NB4 (cell line): ENCODE measurements around the gene SCMH1.
"Not testable (repeated sequence)": the region's sequence is repeated elsewhere in the genome, so short reads cannot be mapped to it uniquely, and the experiment has no call there.

Experiments
- DNase-seq: peaks from one replicate; pipeline ENCODE4 v3.0.0; 2010; ENCODE audit warnings: low read depth
- H3K4me3 ChIP-seq: one replicate; pipeline ENCODE4 v1.5.1; 2011; ENCODE audit warnings: mild to moderate bottlenecking, low read depth, low read length, moderate library complexity
- CTCF ChIP-seq: IDR thresholded peaks from one replicate; pipeline ENCODE4 v1.5.1; 2012; ENCODE audit warnings: low read depth, low read length
- MYC ChIP-seq: IDR thresholded peaks from 2 replicates; pipeline ENCODE4 v1.6.1; 2011; ENCODE audit warnings: low read depth, low read length
- POLR2A ChIP-seq: IDR thresholded peaks from 2 replicates; pipeline ENCODE4 v1.6.1; 2011; ENCODE audit warnings: mild to moderate bottlenecking; ENCODE audit not compliant: insufficient read length; ENCODE audit errors: extremely low read depth
- TF ChIP-seq, protein P1 (sequence below): IDR thresholded peaks from 2 replicates; pipeline ENCODE4 v1.6.1; 2011; ENCODE audit warnings: low read depth, low read length

The SCMH1 gene

GRCh38 chr1:41261926-41262618 is 20.0 kb upstream of the SCMH1 start:
- no peak for TF ChIP-seq MYC
- no peak for TF ChIP-seq CTCF
- TF ChIP-seq, protein P1, sequence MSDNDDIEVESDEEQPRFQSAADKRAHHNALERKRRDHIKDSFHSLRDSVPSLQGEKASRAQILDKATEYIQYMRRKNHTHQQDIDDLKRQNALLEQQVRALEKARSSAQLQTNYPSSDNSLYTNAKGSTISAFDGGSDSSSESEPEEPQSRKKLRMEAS, result no peak
- no peak for TF ChIP-seq POLR2A
- no peak overlapping the region for H3K4me3 ChIP-seq
- no peak for DNase-seq

DNA sequence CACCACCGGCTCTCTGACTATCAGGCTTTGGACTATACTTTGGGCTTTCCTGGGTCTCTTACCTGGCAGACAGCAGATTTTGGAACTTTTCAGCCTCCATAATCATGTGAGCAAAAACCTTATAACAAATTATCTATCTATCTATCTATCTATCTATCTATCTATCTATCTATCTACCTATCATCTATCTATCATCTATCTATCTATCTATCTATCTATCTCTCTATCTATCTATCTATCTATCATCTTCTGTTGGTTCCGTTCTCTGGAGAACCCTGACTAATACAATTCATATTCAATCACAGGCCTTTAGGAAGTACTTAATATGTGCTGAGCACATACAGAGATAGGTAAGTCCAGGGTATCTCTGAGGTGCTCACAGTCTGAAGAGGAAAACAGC is 18.7 kb upstream of the SCMH1 start:
- no peak for DNase-seq
- TF ChIP-seq POLR2A, result no peak
- TF ChIP-seq MYC, result no peak
- TF ChIP-seq, protein P1, result no peak
- no peak for TF ChIP-seq CTCF
- H3K4me3 ChIP-seq, result no peak overlapping the region

GRCh38 chr1:41259221-41259620 is 17.1 kb upstream of the SCMH1 start:
- no peak for TF ChIP-seq CTCF
- TF ChIP-seq MYC, result no peak
- TF ChIP-seq, protein P1, result no peak
- no peak for TF ChIP-seq POLR2A
- no peak overlapping the region for H3K4me3 ChIP-seq
- DNase-seq, result no peak

GRCh38 chr1:41255978-41256377 is 13.9 kb upstream of the SCMH1 start:
- DNase-seq, result no peak
- H3K4me3 ChIP-seq, result no peak overlapping the region
- TF ChIP-seq, protein P1, result no peak
- TF ChIP-seq POLR2A (no peak), MYC (no peak), CTCF (no peak)

- not testable (repeated sequence) for DNase-seq
Observed at GRCh38 chr1:41251120-41251519, 9.0 kb upstream of the SCMH1 start.

DNA sequence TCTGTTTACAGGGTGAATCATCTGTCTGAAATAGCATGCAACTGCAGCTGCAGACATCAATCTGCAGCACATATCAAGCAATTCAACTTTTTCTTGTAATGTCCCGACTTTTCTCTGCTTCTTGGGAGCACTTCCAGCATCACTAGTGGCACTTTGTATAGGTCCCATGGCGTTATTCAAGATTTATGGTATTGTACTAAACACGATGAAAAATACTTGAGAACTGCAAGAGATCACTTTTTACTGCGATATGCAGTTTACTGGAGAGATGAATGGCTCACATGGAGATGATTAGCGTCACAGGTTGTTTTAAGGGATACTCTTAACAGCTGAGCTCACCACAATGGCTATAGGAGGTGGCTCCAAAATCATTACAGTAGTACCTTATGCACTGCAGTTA is 7.2 kb upstream of the SCMH1 start:
- DNase-seq, result no peak
- H3K4me3 ChIP-seq, result no peak overlapping the region
- no peak for TF ChIP-seq CTCF
- TF ChIP-seq, protein P1, result no peak
- no peak for TF ChIP-seq MYC
- no peak for TF ChIP-seq POLR2A

More at GRCh38 chr1:41251120-41251519, 9.0 kb upstream of the SCMH1 start:
- H3K4me3 ChIP-seq, result not testable (repeated sequence)
